Measurements from ENCODE around the gene TRPM8.

GRCh38 chr2:234046521-234046920, 129.3 kb downstream of the TRPM8 start:
- no peak for TF ChIP-seq CTCF (IDR thresholded peaks at IDR 0.05; ENCODE audit: control extremely low read depth in 1 of 3, insufficient read depth in 1 of 3, low read depth in 1 of 3, low read length in 3 of 3)
- TF ChIP-seq SP1 (IDR thresholded peaks at IDR 0.05; ENCODE audit: low read depth, low read length) = no peak
- TF ChIP-seq, protein P1, sequence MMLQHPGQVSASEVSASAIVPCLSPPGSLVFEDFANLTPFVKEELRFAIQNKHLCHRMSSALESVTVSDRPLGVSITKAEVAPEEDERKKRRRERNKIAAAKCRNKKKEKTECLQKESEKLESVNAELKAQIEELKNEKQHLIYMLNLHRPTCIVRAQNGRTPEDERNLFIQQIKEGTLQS (IDR thresholded peaks at IDR 0.05; ENCODE audit: insufficient read depth, low read depth, low read length) = no peak
- TF ChIP-seq BRCA1 (IDR thresholded peaks at IDR 0.05; ENCODE audit: low read depth, low read length) = no peak
- TF ChIP-seq RAD21 (IDR thresholded peaks at IDR 0.05 in 1 of 2, conservative IDR thresholded peaks at IDR 0.05 in 1 of 2; ENCODE audit: low read depth in 2 of 2, low read length in 2 of 2) = no peak
- no peak for TF ChIP-seq PHF8 (conservative IDR thresholded peaks at IDR 0.05; ENCODE audit: low read depth, low read length)
- no peak for TF ChIP-seq TAF1 (IDR thresholded peaks at IDR 0.05; ENCODE audit: low read depth, low read length)
- no peak for TF ChIP-seq EZH2 (IDR thresholded peaks at IDR 0.05; ENCODE audit: low read depth, low read length, severe bottlenecking)
- no peak for TF ChIP-seq POLR2A (IDR thresholded peaks at IDR 0.05; ENCODE audit: control extremely low read depth in 1 of 2, low read depth in 2 of 2, low read length in 2 of 2)
- TF ChIP-seq RNF2 (IDR thresholded peaks at IDR 0.05; ENCODE audit: borderline replicate concordance, low read depth, low read length, missing control alignments, poor library complexity, severe bottlenecking) = no peak
- TF ChIP-seq BACH1 (IDR thresholded peaks at IDR 0.05; ENCODE audit: low read length) = no peak
- no peak for TF ChIP-seq SRF (IDR thresholded peaks at IDR 0.05; ENCODE audit: low read depth, low read length)
- no peak for TF ChIP-seq EP300 (IDR thresholded peaks at IDR 0.05; ENCODE audit: borderline replicate concordance in 1 of 2, low read depth in 2 of 2, low read length in 2 of 2)
- no peak for TF ChIP-seq CHD2 (IDR thresholded peaks at IDR 0.05; ENCODE audit: low read length)
